Measurements from ENCODE around the gene TFF3. TPM values are rescaled to one million over a fixed set of nuclear protein-coding genes. Genes with fewer than 3 reads are reported as not detected.
A peak's percentile ranks its signal among the peaks of the same experiment; 100 is the strongest.

Gene TFF3
- total and polyA plus RNA-seq, 2 donors from 2014 or later, result 10.0 to 22.4 TPM

GRCh38 chr21:42308914-42309752, 6.1 kb downstream of the TFF3 start:
- TF ChIP-seq CTCF (IDR thresholded peaks at IDR 0.05; ENCODE audit: borderline replicate concordance, extremely low read depth, insufficient read depth), result no peak
- no peaks in the 10 kb centered on the region for H3K36me3 ChIP-seq (ENCODE audit: control insufficient read depth in 2 of 3, insufficient read depth in 3 of 3, low read length in 3 of 3)
- peaks cover 0 to 3% (median 0%) of the 10 kb centered on the region in 3 donors for H3K4me1 ChIP-seq (ENCODE audit: control insufficient read depth in 2 of 3, insufficient read depth in 2 of 3, low read depth in 1 of 3, low read length in 3 of 3)
- intact Hi-C loops (cut with DNase I), result no loop called here
- no peak overlapping the region for H3K4me3 ChIP-seq (ENCODE audit: low read length in 3 of 3)
- no peak overlapping the region for H3K27ac ChIP-seq (ENCODE audit: low read depth in 2 of 2, low read length in 2 of 2)
- H3K9me3 ChIP-seq (ENCODE audit: control insufficient read depth in 2 of 3, insufficient read depth in 1 of 3, low read length in 3 of 3), result no peaks in the 10 kb centered on the region
- no peak overlapping the region for H3K9ac ChIP-seq (ENCODE audit: low read length in 3 of 3)
- FAIRE-seq (no peak), DNase-seq (no peak)
- no peaks in the 10 kb centered on the region for H3K27me3 ChIP-seq (ENCODE audit: control insufficient read depth, insufficient read depth, low read length)

- Histone ChIP-seq H3K27me3 (ENCODE audit: control insufficient read depth, insufficient read depth, low read length) (no peaks in the 10 kb centered on the region), H3K9me3 (ENCODE audit: control insufficient read depth in 2 of 3, insufficient read depth in 1 of 3, low read length in 3 of 3) (no peaks in the 10 kb centered on the region), H3K4me1 (ENCODE audit: control insufficient read depth in 2 of 3, insufficient read depth in 2 of 3, low read depth in 1 of 3, low read length in 3 of 3) (peaks cover 0 to 3% (median 0%) of the 10 kb centered on the region in 3 donors), H3K4me3 (ENCODE audit: low read length in 3 of 3) (no peak overlapping the region), H3K27ac (ENCODE audit: low read depth in 2 of 2, low read length in 2 of 2) (no peak overlapping the region), H3K9ac (ENCODE audit: low read length in 3 of 3) (no peak overlapping the region), H3K36me3 (ENCODE audit: control insufficient read depth in 2 of 3, insufficient read depth in 3 of 3, low read length in 3 of 3) (no peaks in the 10 kb centered on the region)
- DNase-seq, result no peak
- TF ChIP-seq CTCF (IDR thresholded peaks at IDR 0.05; ENCODE audit: borderline replicate concordance, extremely low read depth, insufficient read depth), result no peak
- intact Hi-C loops (cut with DNase I), result no loop called here
- FAIRE-seq, result no peak
Measured at GRCh38 chr21:42308161-42308913, 6.9 kb downstream of the TFF3 start.

- FAIRE-seq (no peak), DNase-seq (peak in 1 of 5 donors; percentile 23)
- Histone ChIP-seq H3K27me3 (ENCODE audit: control insufficient read depth, insufficient read depth, low read length) (no peaks in the 10 kb centered on the region), H3K36me3 (ENCODE audit: control insufficient read depth in 2 of 3, insufficient read depth in 3 of 3, low read length in 3 of 3) (no peaks in the 10 kb centered on the region), H3K4me1 (ENCODE audit: control insufficient read depth in 2 of 3, insufficient read depth in 2 of 3, low read depth in 1 of 3, low read length in 3 of 3) (peaks cover 0 to 3% (median 0%) of the 10 kb centered on the region in 3 donors), H3K9ac (ENCODE audit: low read length in 3 of 3) (no peak overlapping the region), H3K9me3 (ENCODE audit: control insufficient read depth in 2 of 3, insufficient read depth in 1 of 3, low read length in 3 of 3) (no peaks in the 10 kb centered on the region), H3K27ac (ENCODE audit: low read depth in 2 of 2, low read length in 2 of 2) (no peak overlapping the region), H3K4me3 (ENCODE audit: low read length in 3 of 3) (no peak overlapping the region)
- no peak for TF ChIP-seq CTCF (IDR thresholded peaks at IDR 0.05; ENCODE audit: borderline replicate concordance, extremely low read depth, insufficient read depth)
- intact Hi-C loops (cut with DNase I), result no loop called here
Measured at GRCh38 chr21:42307106-42307505, 8.1 kb downstream of the TFF3 start.

All from kidney (tissue), 14 donors.